Measurements from ENCODE around the gene NRM.

DNA sequence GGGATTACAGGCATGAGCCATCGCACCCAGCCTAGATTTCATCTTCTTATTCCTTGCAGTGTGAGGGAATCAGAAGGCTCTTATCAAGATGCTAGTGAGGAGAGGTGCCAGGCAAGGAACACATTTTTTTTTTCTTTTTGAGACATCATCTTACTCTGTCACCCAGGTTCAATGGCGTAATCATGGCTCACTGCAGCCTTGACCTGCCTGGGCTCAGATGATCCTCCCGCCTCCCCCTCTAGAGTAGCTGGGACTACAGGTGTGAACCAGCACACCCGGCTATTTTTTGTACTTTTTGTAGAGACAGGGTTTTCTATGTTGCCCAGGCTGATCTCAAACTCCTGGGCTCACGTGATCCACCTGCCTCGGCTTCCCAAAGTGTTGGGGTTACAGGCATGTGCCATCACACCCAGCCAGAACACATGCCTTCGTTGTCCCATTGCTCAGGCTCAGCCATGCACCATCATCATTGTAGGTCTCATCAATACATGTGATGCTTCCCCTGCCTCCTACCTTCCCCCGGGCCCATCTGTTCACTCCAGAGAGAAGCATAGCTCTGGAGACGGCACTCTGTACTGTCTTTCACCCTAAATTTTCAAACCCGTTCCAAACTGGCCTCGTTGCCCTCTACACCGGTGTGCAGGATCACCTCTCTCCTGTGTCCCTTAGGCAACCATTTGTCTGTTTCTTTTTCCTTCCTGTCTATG lies 41.6 kb upstream of the NRM start:
- TF ChIP-seq, protein P1, sequence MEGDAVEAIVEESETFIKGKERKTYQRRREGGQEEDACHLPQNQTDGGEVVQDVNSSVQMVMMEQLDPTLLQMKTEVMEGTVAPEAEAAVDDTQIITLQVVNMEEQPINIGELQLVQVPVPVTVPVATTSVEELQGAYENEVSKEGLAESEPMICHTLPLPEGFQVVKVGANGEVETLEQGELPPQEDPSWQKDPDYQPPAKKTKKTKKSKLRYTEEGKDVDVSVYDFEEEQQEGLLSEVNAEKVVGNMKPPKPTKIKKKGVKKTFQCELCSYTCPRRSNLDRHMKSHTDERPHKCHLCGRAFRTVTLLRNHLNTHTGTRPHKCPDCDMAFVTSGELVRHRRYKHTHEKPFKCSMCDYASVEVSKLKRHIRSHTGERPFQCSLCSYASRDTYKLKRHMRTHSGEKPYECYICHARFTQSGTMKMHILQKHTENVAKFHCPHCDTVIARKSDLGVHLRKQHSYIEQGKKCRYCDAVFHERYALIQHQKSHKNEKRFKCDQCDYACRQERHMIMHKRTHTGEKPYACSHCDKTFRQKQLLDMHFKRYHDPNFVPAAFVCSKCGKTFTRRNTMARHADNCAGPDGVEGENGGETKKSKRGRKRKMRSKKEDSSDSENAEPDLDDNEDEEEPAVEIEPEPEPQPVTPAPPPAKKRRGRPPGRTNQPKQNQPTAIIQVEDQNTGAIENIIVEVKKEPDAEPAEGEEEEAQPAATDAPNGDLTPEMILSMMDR (IDR thresholded peaks at IDR 0.05; ENCODE audit: insufficient read depth, low read length), result no peak
- TF ChIP-seq GABPA (IDR thresholded peaks at IDR 0.05; ENCODE audit: low read depth) (no peak), POLR2AphosphoS5 (IDR thresholded peaks at IDR 0.05; ENCODE audit: low read depth) (no peak)
- TF ChIP-seq, protein P2, sequence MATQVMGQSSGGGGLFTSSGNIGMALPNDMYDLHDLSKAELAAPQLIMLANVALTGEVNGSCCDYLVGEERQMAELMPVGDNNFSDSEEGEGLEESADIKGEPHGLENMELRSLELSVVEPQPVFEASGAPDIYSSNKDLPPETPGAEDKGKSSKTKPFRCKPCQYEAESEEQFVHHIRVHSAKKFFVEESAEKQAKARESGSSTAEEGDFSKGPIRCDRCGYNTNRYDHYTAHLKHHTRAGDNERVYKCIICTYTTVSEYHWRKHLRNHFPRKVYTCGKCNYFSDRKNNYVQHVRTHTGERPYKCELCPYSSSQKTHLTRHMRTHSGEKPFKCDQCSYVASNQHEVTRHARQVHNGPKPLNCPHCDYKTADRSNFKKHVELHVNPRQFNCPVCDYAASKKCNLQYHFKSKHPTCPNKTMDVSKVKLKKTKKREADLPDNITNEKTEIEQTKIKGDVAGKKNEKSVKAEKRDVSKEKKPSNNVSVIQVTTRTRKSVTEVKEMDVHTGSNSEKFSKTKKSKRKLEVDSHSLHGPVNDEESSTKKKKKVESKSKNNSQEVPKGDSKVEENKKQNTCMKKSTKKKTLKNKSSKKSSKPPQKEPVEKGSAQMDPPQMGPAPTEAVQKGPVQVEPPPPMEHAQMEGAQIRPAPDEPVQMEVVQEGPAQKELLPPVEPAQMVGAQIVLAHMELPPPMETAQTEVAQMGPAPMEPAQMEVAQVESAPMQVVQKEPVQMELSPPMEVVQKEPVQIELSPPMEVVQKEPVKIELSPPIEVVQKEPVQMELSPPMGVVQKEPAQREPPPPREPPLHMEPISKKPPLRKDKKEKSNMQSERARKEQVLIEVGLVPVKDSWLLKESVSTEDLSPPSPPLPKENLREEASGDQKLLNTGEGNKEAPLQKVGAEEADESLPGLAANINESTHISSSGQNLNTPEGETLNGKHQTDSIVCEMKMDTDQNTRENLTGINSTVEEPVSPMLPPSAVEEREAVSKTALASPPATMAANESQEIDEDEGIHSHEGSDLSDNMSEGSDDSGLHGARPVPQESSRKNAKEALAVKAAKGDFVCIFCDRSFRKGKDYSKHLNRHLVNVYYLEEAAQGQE (IDR thresholded peaks at IDR 0.05; ENCODE audit: insufficient replicate concordance, low read depth), result no peak
